ENCODE results near the gene NEFH. TPM values are rescaled to one million over a fixed set of nuclear protein-coding genes. Genes with fewer than 3 reads are reported as not detected.

Gene NEFH
- total RNA-seq, 2 experiments from 2014 or later: 2.7 to 2.9 TPM

DNA sequence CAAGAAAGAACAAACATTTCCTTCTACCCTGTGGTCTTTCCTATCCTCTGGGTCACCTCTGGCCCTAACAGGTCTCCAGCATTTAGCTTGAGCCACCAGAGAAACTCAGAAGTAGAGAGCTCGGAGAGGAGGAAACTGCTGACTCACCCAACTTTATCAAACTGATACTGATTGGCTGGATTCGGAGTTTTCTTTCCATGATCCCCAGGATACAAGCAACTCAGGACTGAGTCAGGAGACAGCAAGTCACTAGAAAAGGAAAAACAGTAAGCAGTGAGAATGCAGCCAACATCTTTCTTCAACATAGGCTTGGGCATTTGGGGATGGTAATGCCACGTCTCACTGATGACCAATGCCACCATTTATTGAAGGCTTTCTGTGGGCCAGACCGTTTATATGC lies 40.8 kb downstream of the NEFH start:
- Mint-ChIP-seq H3K36me3 (ENCODE audit: low read depth) (peaks cover 74% of the 10 kb centered on the region), H3K4me1 (no peaks in the 10 kb centered on the region), H3K27ac (no peak overlapping the region), H3K9me3 (no peaks in the 10 kb centered on the region), H3K4me3 (no peak overlapping the region), H3K27me3 (no peaks in the 10 kb centered on the region)
- ChIA-PET POLR2A (no interaction called here), CTCF (no interaction called here)
- no peak for DNase-seq

DNA sequence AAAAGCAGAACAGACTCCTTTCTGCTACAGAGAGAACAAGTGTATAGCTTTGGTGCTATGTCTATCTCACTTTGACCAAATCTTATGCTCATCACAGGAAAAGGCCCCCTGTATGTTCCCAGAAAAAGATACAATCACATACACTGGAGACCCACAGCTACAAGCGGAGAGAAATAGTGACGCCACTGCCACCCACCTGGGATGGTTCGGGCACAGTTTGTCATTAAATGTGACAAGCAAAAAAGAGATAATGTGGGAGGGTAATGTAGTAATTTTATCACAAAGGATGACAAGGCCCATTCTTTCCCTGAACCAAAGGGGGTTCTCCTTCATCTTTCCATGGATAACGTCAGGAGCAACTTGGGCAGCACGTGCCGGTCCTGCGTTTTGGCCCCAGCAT lies 41.5 kb downstream of the NEFH start:
- H3K4me1 Mint-ChIP-seq: no peaks in the 10 kb centered on the region
- H3K4me3 Mint-ChIP-seq: no peak overlapping the region
- no peaks in the 10 kb centered on the region for H3K9me3 Mint-ChIP-seq
- peaks cover 72% of the 10 kb centered on the region for H3K36me3 Mint-ChIP-seq (ENCODE audit: low read depth)
- no peak overlapping the region for H3K27ac Mint-ChIP-seq
- POLR2A ChIA-PET: no interaction called here
- H3K27me3 Mint-ChIP-seq: no peaks in the 10 kb centered on the region
- CTCF ChIA-PET: no interaction called here
- DNase-seq: no peak

DNA sequence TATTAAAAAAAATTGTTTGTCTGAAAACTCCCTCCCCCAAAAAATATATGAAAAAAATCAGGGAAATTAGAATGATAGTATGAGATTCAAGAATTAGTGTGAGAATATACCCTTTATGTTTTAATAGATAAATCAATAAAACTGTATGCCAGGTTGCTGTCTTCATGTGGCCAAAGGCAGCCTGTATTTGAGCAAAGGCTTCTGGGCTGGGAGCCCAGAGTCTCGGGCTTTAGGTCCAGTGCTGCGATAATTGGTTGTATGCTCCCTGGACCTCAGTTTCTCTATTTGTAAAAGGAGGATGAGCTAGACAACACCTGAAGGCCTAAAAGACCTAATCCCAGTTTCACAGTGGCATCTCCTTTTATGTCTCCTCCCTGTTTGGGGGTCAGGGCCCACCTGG lies 43.7 kb downstream of the NEFH start:
- H3K27me3 Mint-ChIP-seq: no peaks in the 10 kb centered on the region
- POLR2A ChIA-PET: no interaction called here
- CTCF ChIA-PET: interaction anchor here (0.8 to 1.7 kb wide), 2 partner anchors 53 to 127 kb away, joined by 3 to 9 read pairs; no protein-coding TSS in a partner anchor
- H3K9me3 Mint-ChIP-seq: no peaks in the 10 kb centered on the region
- no peak overlapping the region for H3K27ac Mint-ChIP-seq
- no peaks in the 10 kb centered on the region for H3K4me1 Mint-ChIP-seq
- H3K4me3 Mint-ChIP-seq: no peak overlapping the region
- DNase-seq: no peak
- peaks cover 73% of the 10 kb centered on the region for H3K36me3 Mint-ChIP-seq (ENCODE audit: low read depth)

DNA sequence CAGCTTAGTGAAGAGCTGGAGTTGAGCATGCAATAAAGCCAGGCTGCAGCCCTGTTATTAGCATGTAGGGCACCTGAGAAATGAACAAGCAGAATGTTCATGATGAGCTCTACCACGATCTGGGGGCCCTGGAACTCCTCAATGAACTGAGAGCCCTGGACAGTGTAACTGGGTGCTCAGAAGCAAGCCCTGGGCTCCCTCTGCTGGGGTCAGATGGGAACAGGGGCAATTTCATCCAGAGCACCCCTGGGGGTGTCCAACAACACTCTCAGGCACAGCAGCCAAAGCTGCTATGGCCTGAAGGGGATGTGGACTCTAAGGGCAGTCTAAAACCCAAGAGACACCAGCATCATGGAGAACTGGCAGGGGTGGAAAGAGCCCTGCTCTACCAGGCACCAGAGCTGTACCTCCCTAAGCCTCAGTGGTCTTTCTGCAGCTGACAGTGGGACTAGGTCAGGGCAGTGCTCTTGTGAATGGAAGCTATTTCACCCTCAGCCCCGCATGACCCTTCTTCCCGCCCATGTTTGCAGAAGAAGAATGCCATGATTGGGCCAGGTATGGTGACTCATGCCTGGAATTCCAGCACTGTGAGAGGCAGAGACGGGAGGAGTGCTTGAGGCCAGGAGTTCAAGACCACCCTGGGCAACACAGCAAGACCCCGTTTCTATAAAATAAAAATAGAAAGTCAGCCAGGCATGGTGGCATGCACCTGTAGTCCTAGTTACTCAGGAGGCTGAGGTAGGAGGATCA lies 44.6 kb downstream of the NEFH start:
- Mint-ChIP-seq H3K4me1 (no peaks in the 10 kb centered on the region), H3K27ac (no peak overlapping the region), H3K9me3 (no peaks in the 10 kb centered on the region), H3K4me3 (no peak overlapping the region), H3K27me3 (no peaks in the 10 kb centered on the region), H3K36me3 (ENCODE audit: low read depth) (peaks cover 67% of the 10 kb centered on the region)
- peak; percentile 30 for DNase-seq
- ChIA-PET CTCF (interaction anchor here (1.7 kb wide), 1 partner anchor 128 kb away, joined by 9 read pairs; no protein-coding TSS in a partner anchor), POLR2A (no interaction called here)

DNA sequence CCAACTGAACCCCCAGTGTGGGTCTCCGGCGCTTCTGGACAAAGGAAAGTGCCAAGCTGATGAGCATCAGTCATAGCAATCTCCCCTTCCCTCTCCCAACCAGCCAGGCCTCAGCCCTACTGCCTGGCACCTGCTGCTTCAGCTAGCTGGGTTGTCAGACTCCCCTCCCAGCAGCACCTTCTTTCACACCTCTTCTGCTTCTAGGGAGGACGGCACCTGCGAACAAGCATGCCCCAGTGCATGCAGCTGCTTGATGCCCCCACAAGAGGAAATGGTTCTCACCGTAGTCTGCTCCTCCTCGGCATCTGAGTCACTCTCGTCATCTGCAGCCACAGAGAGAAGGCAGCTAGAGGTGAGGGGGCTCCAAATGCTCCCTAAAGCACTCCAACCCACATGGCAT lies 48.1 kb downstream of the NEFH start:
- Mint-ChIP-seq H3K9me3 (no peaks in the 10 kb centered on the region), H3K4me3 (no peak overlapping the region), H3K36me3 (ENCODE audit: low read depth) (peaks cover 66% of the 10 kb centered on the region), H3K4me1 (no peaks in the 10 kb centered on the region), H3K27ac (no peak overlapping the region), H3K27me3 (no peaks in the 10 kb centered on the region)
- ChIA-PET CTCF (no interaction called here), POLR2A (interaction anchor here (1.1 kb wide), 1 partner anchor 9 kb away, joined by 4 read pairs; no protein-coding TSS in a partner anchor)
- no peak for DNase-seq

DNA sequence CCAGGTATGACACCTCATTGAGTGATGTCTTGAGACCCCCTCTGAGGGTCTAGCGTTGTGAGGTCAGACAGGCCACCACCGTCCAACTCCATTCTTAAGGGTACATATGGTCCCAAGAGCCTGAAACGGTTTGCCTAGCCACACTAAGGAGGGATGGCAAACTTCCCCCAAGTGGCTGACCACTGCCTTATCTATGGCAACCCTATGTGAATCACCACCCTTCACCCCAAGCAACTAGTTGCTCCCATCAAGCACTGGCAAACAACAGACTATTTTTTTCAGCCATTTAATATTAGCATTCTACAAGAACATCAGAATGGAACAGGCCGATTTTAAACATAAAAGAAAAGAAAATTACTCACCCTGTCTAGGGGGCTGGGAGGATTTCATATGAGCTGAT lies 50.7 kb downstream of the NEFH start:
- POLR2A ChIA-PET: interaction anchor here (1.8 kb wide), 1 partner anchor 23 kb away, joined by 5 read pairs; the partner anchor contains the start of gene THOC5
- H3K27ac Mint-ChIP-seq: no peak overlapping the region

DNA sequence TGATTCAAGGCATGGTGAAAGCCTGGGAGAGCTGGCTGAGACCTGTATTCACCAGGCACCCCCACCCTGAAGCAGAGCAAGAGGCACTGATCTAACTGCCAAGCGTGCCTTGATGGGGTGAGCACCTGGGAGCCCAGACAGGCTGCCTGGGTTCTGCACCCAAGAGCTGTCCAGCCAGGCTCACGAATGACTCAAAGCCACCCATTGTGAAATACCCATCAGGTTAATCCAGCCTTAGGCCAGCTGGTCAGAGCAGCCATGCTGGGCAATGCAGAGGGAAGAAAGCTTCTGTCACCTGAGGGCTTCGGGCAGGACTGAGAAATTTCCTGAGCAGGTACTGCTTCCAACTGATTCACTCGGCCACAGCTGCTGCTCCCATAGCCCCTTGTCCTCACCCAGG lies 51.4 kb downstream of the NEFH start:
- H3K9me3 Mint-ChIP-seq: no peaks in the 10 kb centered on the region
- no peak overlapping the region for H3K4me3 Mint-ChIP-seq
- H3K36me3 Mint-ChIP-seq (ENCODE audit: low read depth): peaks cover 57% of the 10 kb centered on the region
- no peak overlapping the region for H3K27ac Mint-ChIP-seq
- H3K4me1 Mint-ChIP-seq: no peaks in the 10 kb centered on the region
- POLR2A ChIA-PET: interaction anchor here (1.8 kb wide), 1 partner anchor 22 kb away, joined by 5 read pairs; the partner anchor contains the start of gene THOC5
- no peak for DNase-seq
- H3K27me3 Mint-ChIP-seq: no peaks in the 10 kb centered on the region
- CTCF ChIA-PET: no interaction called here

More for the DNA sequence above, 50.7 kb downstream of the NEFH start:
- Mint-ChIP-seq H3K4me1 (no peaks in the 10 kb centered on the region), H3K27me3 (no peaks in the 10 kb centered on the region), H3K4me3 (no peak overlapping the region), H3K9me3 (no peaks in the 10 kb centered on the region), H3K36me3 (ENCODE audit: low read depth) (peaks cover 55% of the 10 kb centered on the region)
- no peak for DNase-seq
- CTCF ChIA-PET: interaction anchor here (0.6 kb wide), 1 partner anchor 1070 kb away, joined by 3 read pairs; no protein-coding TSS in a partner anchor

DNA sequence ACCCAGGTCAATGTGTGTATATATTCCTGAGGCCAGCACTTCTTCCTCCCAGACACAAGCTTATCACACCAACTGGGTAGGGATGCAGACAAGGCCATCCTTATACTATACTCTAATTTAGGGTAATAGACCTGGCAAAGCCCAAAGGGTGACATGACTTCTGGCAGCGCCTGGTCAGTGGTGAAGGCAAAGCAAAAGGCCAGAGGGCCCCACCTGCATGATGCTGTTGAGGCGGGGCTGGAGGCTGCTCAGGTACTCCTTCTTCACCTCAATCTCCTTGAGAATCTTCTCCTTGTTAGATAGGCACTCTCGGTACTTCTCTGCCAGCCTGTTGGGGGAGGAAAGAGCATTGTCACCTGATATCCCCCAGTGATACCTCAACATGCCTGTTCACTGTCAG lies 56.4 kb downstream of the NEFH start:
- ChIA-PET POLR2A (no interaction called here), CTCF (no interaction called here)
- H3K4me1 Mint-ChIP-seq: peaks cover 2% of the 10 kb centered on the region
- no peaks in the 10 kb centered on the region for H3K9me3 Mint-ChIP-seq
- H3K36me3 Mint-ChIP-seq (ENCODE audit: low read depth): peaks cover 55% of the 10 kb centered on the region
- no peak for DNase-seq
- H3K27me3 Mint-ChIP-seq: no peaks in the 10 kb centered on the region
- H3K4me3 Mint-ChIP-seq: no peak overlapping the region
- H3K27ac Mint-ChIP-seq: no peak overlapping the region

DNA sequence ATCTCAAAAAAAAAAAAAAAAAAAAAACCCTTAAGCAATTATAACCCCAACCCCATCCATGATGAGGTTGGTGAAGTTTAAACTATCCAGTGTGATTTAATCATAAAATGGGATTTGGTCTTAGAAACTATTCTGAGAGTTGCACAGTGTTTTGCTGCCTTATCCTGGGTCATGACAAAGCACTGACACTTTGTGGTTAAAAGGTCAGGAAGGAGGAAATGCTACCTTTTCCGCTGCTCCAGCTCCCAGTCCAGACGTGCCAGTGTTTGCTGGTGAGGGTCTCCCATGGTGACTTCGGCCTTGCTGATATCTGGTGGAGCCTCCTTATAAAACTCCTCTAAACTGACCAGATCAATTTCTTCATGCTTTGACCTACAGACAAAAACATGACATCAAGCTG lies 59.1 kb downstream of the NEFH start:
- peak overlapping the region; percentile 21 for H3K27ac Mint-ChIP-seq
- H3K27me3 Mint-ChIP-seq: no peaks in the 10 kb centered on the region

More for the DNA sequence above, 59.1 kb downstream of the NEFH start:
- Mint-ChIP-seq H3K4me3 (no peak overlapping the region), H3K4me1 (peaks cover 4% of the 10 kb centered on the region), H3K9me3 (no peaks in the 10 kb centered on the region), H3K36me3 (ENCODE audit: low read depth) (peaks cover 50% of the 10 kb centered on the region)
- POLR2A ChIA-PET: no interaction called here
- CTCF ChIA-PET: no interaction called here
- DNase-seq: no peak

Other genes starting within 250 kb of the NEFH start
- gene RHBDD3, start 212.2 kb upstream of the NEFH start, total RNA-seq: 10 to 100 TPM; 27.8 to 28.8 TPM
- 100 to 1,000 TPM; 308 to 311 TPM for gene EWSR1, start 211.9 kb upstream of the NEFH start, total RNA-seq
- 10 to 100 TPM; 22.5 to 23.4 TPM for gene GAS2L1, start 173.6 kb upstream of the NEFH start, total RNA-seq
- under 1 TPM; 0.38 to 0.78 TPM for gene RASL10A, start 164.5 kb upstream of the NEFH start, total RNA-seq
- gene AP1B1, start 91.6 kb upstream of the NEFH start, total RNA-seq: 10 to 100 TPM; 70.2 to 71.4 TPM
- not detected for gene RFPL1, start 41.6 kb upstream of the NEFH start, total RNA-seq
- gene THOC5, start 73.5 kb downstream of the NEFH start, total RNA-seq: 10 to 100 TPM; 41.6 to 56.2 TPM
- gene NIPSNAP1, start 100.9 kb downstream of the NEFH start, total RNA-seq: 10 to 100 TPM; 38.2 to 40.5 TPM
- gene NF2, start 123.4 kb downstream of the NEFH start, total RNA-seq: 10 to 100 TPM; 58.2 to 60.1 TPM
- under 1 TPM; 0.08 to 0.13 TPM for gene CABP7, start 239.8 kb downstream of the NEFH start, total RNA-seq

All from activated CD4-positive, alpha-beta memory T cell treated with anti-CD3 and anti-CD28 coated beads, Interleukin-2, amount 10 ng/mL, durations not matched to agents 7 days and 5 days (primary cell).